SK-N-SH treated with all-trans-retinoic acid at 6 μM for 48 hours (cell line): ENCODE data around the gene MCU.

Experiments
- BACH2 ChIP-seq: fragments of 250-450 bp; sonication (Bioruptor Pico); IDR thresholded peaks from 2 replicates; pipeline ENCODE4 v1.9.0; 2021; ENCODE audit warnings: mild to moderate bottlenecking, borderline replicate concordance
- TOX ChIP-seq: fragments of 250-450 bp; sonication (Bioruptor Pico); IDR thresholded peaks from 2 replicates; pipeline ENCODE4 v1.8.0; 2021; ENCODE audit warnings: mild to moderate bottlenecking, moderate library complexity, borderline replicate concordance
- ZNF8 ChIP-seq: fragments of 450-650 bp; formaldehyde crosslinking; IDR thresholded peaks from 2 replicates; pipeline ENCODE4 v1.5.0; 2020; ENCODE audit warnings: mild to moderate bottlenecking, moderate library complexity

DNA sequence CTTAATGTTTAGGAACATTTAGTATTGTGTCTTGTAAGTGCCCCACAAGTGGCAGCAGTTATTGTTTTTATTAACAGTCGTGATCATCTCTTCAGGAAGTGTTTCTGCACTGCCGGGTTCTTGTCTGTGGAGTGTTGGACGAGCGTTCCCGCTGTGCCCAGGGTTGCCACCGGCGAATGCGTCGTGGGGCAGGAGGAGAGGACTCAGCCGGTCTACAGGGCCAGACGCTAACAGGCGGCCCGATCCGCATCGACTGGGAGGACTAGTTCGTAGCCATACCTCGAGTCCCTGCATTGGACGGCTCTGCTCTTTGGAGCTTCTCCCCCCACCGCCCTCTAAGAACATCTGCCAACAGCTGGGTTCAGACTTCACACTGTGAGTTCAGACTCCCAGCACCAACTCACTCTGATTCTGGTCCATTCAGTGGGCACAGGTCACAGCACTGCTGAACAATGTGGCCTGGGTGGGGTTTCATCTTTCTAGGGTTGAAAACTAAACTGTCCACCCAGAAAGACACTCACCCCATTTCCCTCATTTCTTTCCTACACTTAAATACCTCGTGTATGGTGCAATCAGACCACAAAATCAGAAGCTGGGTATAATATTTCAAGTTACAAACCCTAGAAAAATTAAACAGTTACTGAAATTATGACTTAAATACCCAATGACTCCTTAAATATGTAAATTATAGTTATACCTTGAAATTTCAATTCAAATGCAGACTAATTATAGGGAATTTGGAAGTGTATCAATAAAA, 240.5 kb downstream of the MCU start:
- TF ChIP-seq TOX (no peak), ZNF8 (no peak), BACH2 (CRISPR knock-in tag) (no peak)
